Measurements from ENCODE around the gene TMED4.

Gene TMED4

DNA sequence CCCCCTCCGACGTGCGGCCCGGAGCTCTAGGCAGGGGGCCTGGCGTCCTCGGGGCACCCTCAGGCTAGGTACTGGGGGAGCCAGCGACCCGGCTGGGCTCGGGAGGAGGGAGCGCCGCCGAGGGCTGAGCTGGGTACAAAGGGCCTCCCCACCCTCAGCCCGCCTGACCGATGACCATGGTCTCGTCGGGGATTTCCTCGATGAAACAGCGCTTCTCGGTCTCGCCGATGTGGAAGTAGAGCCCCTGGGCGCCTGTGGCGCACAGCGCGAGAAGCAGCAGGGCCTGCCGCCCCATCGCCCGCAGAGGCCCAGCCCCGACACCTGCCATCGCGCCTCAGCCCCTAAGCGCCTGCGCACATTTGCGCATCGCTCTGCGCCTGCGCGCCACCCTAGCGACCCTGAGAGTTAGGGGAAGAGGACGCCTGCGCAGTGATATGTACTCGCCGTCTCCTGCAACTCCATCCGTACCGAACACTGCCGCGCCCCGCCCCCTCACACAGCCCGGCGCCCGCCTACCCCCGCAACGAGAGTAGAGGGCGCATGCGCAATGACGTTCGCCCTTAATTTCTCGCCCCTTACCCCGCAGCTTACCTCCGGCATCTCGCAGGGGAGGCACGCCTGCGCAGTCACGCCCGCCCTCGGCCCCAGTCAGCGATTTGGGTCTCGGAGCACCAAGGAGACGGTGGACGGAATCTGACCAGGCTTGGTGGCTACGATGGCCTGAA, at the start of gene TMED4:
TSS of gene TMED4 (minus strand) at position 353 of the 725 bp plus-strand sequence. CDS start at position 328, 25 bp downstream.
- peak; percentile 100 for DNase-seq

DNA sequence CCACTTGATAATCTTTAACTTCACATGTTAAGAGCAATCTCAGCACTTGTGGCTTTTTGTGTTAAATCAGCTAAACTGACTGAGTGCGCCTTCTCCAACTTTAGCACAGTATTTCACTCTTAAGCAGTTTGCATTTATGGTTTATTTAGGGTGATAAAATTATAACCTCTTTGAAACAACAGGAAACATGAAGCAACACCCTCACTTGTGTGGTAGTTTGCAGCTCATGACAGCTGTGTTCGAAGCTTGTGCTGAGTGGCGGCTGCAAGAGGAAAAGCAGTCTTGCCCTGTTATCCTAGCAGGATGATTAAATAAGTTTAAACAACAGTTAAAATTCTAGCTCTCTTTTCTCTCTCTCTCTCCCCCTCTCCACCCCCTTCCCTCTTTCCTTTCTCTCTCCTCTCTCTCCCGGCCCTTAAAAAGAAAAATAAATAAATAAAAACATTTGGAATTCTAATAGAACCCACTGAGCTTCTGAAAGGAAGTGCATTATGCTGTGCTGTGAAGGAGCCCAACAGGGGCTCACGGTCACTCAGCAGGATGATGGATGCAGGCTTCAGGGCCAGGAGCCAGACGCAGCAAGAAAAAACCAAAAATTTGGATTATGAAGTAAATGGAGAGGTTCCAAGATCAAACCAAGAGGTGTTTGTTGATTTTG, 49.6 kb upstream of the TMED4 start:
- no peak for DNase-seq

DNA sequence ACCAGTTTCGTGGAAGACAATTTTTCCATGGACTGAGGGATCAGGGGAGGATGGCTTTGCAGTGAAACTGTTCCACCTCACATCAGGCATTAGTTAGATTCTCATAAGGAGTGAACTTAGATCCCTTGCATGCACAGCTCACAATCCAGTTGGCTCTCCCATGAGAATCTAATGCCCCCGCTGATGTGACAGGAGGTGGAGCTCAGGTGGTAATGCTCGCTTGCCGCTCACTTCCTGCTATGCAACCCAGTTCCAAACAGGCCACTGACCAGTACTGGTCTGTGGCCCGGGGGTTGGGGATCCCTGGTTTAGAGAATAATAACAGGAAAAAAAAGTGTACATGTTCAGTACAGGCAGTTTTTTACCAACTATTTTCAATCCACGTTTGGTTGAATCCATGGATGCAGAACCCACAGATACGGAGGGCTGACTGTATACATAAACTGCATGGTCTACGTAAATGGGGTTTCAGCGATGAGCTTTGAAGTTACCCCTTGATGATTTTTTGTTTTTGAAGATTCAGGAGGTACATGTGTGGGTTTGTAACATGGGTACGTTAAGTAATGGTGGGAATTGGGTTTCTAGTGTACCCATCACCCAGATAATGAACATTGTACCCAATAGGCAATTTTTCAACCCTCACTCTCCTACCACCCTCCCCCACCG, 48.9 kb upstream of the TMED4 start:
- DNase-seq: no peak

DNA sequence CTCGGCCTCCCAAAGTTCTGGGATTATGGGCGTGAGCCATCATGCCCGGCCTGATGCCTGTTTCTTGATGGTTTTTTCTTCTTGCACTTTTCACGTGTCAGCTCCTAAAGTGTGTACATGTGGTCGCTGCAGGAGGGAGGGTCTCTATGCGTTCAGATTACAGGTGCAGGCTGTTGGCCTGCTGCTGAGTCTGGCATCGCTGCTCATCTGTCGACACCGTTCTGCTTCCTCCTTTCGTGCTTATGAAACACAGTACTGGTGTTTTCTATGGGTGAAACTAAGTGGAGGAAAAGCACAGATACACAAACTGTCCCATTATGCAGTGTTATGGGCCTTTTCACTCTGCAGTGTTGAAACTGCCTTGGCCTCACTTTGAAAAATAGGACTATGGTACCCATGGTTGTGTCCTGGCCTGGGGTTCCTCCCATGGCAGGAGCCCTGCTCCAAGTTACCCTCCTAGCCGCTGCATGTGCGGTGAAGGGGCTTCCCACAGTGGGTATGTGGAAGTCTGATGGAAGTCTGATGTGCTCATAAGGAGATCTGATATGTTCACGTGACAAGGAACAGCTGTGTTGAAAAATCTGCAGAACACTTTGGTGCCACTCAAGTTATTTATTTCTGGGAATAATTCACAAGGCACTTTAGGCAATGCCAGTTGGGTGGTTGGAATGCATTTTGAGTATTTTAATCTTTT, 47.9 kb upstream of the TMED4 start:
- no peak for DNase-seq

DNA sequence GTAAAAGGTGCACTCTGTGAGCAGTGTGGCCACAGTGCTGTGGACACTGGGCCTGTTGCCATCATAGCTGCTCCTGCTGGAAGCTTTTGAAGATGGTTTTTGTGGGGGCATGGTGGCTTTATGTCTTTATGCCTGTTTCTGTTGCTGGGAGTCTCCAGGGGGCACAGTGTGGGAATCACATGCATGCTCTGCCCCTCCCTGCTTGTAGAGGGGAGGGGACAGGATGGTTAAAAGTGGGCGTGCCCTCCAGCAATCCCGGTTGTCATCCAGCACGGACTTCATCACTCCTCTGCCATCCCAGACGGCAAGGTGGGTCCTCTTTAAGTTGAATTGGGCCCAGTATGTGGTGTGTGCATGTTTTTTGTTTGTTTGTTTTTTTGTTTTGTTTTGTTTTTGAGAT, 44.6 kb upstream of the TMED4 start:
- DNase-seq: no peak

DNA sequence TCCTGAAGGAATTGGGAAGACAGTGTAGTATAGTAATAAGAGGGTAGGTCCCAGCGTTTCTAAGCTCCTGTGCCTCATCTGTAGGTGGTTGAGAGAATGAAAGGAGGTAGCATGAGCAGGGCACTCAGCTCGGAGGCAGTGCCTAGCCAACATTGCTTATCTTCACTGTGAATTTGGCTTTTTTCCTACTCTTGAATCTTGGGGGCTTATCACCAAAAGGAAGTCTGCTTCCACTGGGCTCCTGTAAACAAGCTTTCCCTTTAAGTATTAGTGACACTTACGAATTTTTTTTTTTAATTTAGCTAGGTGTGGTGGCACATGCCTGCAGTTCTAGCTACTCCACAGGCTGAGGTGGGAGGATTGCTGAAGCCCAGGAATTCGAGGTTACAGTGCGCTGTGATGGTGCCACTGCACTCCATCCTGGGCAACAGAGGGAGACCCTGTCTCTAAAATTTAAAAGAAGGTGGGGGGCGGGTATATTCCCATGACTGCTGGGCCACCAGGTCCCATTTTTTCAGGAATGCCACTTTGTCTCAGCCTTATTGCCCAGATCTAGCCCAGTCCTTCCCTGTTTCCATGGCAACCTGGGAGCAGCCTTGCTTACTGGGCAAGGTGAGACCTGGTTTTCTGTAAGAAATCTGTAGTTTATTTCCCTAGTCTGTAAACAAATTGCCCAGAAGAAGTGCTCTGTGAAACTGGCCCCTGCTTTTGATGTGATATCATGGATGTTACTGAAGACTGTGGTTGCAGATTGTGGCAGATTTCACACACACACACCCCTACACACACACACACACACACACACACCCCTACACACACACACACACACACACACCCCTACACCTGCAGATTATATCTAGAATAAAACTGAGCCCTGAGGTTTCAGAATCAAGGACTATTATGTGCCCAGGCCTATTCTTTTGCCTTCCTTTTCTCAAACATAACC, 43.8 kb upstream of the TMED4 start:
- DNase-seq: no peak

DNA sequence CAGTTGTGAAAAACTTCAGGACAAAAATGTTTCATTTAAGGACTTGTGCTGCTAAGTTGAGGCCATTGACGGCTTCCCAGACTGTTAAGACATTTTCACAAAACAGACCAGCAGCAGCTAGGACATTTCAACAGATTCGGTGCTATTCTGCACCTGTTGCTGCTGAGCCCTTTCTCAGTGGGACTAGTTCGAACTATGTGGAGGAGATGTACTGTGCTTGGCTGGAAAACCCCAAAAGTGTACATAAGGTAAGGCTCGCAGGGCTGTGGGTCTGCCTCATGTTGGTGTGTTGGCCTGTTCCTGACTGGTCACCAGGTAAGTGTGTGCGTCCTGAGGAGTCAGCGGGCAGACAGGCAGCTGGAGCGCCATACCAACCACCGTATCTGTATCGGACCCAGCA, 42.3 kb upstream of the TMED4 start:
- no peak for DNase-seq

DNA sequence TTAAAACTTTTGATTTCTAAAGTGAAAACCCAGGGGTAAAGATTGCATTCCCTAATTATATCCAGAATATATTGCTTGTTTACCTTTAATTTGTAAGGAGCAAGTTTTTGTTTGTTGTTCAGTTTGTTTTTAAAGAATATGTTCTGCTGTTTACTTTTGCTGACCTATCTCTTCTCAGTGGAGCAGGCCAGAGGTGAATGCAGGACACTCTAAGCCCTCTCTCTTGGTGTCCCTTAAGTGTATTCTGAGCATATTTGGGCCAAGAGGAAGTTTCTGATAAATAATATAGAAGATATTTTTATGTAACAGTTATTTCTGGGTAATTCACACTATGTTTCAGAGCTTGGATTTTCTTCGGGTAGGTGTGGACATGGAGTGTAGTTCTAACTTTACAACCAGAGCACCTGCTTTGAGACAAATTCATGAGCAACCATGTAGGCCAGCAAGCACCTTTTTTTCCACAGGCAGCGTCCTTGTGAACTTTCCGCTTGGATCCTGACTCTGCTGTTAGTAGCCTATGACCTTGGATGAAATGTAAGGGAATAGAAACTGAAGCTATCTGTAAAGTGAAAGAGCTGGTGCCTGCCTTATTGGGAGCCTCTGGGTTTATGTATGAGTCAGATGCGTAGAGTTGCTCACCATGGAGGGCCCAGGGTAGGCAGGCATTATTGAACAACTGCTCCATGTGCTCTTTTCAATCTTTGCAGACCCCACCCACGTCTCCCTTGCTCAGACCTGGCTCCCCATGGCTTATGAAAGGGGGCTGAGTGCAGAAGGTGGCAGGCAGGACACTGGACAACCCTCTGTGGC, 40.5 kb upstream of the TMED4 start:
- DNase-seq: no peak

DNA sequence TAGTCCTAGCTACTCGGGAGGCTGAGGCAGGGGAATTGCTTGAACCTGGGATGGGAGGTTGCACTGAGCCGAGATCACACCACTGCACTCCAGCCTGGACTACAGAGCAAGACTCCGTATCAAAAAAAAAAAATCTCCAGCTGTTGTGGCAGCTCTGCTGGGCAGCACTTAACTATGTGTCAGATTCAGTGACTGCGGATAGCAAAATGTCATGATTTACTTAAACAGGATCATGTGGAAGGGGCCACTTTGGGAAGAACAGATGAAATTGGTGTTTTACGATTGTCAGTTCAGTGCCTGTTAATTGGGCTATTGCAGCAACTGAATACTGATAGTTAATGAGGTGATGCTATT, 39.7 kb upstream of the TMED4 start:
- no peak for DNase-seq

DNA sequence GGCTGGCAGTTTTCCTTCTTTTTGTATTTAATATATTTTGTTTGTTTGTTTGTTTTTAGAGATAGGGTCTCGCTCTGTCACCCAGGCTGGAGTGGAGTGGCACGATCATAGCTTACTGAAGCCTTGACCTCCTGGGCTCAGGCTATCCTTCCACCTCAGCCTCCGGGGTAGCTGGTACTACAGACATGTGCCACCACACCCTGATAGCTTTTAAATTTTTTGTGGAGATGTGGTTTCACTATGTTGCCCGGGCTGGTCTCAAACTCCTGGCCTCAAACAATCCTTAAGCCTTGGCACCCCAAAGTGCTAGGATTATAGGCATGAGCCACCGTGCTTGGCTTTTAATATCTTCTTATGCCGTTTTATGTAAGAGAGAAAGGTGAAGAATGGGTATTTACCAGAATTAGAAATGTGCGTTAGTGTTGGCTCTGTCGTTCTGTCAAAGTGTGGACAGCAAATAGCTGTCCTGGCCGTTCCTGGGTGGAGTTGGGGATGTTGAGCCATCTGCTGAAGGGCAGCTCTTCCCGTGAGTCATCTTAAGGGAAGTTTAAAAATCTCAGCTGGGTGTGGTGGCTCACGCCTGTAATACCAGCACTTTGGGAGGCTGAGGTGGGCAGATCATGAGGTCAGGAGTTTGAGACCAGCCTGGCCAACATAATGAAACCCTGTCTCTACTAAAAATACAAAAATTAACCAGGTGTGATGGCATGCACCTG, 39.2 kb upstream of the TMED4 start:
- DNase-seq: no peak

DNA sequence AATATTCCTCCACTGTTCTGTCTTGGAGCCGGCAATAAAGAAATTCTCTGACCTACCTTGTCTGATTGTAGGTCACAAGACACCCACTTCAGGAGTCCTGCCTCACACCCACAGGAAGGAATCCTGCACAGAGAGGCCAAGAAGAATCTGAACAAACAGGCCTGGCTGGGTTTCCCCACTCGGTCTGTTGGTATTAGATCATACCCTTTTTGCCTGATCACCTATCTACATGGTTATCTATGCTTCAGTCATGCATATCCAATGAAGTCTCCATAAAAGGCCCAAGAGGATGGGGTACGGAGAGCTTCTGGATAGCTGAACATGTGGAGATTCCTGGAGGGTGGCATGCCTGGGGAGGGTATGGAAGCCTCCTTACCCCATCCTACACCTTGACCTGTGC, 36.7 kb upstream of the TMED4 start:
- DNase-seq: peak; percentile 27

DNA sequence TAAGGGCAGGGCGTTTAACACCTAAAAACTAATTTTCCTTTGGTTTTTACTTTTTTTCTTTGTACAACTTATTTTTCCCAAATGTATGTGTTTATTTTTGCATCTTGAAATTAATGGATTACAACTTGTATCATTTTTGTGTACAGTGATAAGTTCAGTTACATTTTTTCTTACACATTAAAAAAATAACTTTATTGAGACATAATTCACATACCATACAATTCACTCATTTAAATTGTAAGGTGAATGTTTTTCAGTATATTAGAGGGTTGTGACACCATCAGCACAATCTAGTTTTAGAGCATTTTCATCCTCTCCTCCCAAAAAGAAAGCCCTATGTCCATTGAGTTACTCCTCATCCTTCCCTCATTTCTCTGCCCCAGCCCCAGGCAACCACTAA, 36.0 kb upstream of the TMED4 start:
- no peak for DNase-seq

DNA sequence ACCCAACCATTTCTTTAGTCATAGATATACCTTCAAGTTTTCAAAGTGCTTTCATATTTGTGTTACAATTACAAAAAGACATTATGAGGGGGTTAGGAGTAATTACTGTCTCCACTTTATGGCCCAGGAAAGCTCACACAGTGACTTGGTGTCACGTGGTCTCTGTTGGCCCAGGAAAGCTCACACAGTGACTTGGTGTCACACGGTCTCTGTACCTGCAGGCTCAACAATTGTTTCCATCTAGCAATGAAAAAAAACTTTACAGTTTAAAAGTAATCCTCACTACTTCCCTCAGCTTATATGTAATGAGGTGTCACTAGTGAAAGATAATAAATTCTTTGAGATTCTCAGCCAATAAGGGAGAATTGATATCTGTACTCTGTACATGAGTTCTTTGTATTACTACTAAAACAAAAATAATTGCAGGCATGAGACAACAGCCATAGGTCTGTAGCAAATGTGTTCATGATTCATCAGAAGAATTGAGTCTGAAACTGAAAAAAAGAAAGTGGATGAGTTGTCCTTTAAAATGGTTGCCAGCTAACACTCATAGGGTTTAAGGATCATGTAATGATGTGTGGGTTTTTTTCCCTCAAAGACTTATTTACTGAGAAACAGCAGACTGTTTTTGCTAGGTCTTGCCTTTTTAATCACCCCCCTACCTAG, 35.3 kb upstream of the TMED4 start:
- no peak for DNase-seq

DNA sequence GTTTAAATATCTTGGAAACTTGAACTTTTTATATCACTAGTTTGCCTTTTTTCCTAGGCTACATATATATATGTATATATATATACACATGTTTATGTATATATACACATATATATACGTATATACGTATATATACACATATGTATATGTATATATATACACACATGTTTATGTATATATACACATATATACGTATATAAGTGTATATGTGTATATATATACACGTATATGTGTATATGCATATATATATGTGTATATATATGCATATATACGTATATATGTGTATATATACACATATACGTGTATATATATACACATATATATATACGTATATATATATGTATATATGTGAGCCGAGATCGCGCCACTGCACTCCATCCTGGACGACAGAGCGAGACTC, 34.5 kb upstream of the TMED4 start:
- no peak for DNase-seq

DNA sequence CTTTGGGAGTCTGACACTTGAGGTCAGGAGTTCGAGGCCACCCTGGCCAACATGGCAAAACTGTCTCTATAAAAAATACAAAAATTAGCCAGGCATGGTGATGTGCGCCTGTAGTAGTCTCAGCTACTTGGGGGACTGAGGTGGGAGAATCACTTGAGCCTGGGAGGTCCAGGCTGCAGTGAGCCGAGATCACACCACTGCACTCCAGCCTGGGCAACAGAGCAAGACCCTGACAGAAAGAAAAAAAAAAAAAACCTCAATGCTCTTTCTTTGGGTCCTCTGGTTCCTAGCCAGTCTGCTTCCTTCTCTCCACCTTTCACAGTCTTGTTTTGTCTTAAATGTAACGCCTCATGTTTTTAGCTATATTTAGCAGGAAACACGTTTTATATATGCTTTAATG, 33.8 kb upstream of the TMED4 start:
- DNase-seq: no peak

DNA sequence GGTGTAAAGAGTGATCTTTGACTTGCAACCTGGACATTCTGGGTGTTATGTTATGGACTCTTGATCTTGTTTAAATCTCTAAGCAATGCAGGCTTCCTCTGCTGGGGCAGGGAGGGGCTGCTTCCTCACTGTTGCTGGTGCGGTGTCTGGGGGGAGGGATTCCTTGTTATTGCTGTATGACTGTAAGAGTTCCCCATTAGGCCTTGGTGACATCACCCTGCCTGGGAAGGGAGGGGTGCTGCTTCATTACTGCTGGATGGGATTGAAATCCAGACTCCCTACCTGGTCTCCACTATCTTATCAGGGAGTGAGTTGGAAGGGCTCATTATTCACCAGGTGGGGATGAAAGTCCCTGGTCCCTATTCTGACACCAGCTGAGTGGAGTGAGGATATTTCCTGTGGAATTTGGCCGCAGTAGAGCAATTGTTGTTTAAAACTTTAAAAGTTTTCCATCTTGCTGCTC, 33.1 kb upstream of the TMED4 start:
- DNase-seq: no peak

DNA sequence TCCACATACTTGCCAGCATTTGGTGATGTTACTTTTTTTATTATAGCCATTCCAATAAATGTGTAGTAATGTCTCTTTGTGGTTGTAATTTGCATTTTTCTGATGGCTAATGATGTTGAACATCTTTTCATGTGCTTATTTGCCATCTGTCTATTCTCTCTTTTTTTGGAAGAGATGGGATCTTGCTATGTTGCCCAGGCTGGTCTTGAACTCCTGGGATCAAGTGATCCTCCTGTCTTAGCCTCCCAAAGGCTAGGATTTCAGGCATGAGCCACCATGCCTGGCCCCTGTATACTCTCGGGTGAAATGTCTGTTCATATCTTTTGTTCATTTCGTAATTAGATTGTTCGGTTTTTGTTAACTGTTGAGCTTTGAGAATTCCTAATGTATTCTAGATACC, 27.8 kb upstream of the TMED4 start:
- no peak for DNase-seq

DNA sequence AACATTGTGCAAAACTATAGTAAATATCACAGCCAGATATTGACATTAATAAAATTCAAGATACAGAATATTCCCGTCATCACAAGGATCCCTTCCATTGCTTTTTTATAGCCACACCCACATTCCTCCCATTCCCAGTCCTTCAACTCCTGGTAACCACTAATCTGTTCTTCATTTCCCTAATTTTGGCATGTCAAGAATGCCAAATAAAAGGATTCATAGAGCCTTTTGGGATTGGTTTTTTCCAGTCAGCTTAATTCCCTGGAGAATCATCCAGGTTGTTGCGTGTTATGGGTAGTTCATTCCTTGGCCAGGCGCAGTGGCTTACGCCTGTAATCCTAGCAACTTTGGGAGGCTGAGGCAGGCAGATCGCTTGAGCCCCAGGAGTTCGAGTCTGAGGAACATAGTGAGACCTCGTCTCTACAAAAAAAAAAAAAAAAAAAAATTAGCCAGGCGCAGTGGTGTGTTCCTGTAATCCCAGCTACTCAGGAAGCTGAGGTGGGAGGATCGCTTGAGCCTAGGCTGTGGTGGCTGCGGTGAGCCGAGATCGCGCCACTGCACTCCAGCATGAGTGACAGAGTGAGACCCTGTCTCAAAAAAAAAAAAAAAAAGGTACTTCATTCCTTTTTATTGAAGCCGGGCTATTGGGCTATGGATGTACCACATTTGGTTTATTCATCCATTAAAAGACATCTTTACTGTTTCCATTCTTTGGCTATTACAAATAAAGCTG, 27.1 kb upstream of the TMED4 start:
- DNase-seq: no peak

Measured in DMS79 treated with DMSO at 0.1 percent for 48 hours (cell line).